Omental fat pad (tissue), 4 donors: Measurements from ENCODE around the gene IFFO2. TPM values are rescaled to one million over a fixed set of nuclear protein-coding genes. Genes with fewer than 3 reads are reported as not detected.

Source experiments
- ATAC-seq: fragments of 150-250 bp; one replicate; pipeline ENCODE4 v1.9.1; 2016; ENCODE audit warnings: mild to moderate bottlenecking, moderate library complexity; ENCODE audit not compliant: low FRiP score
- DNase-seq: peaks from one replicate; pipeline ENCODE4 v3.0.0-alpha.2; 2019; ENCODE audit warnings: low spot score
- CTCF ChIP-seq, 3 donors: fragments of 450-650 bp; IDR thresholded peaks; one replicate each; pipeline ENCODE4 v1.5.1; 2016 to 2017; ENCODE audit warnings: antibody characterized with exemption in 3 of 3, mild to moderate bottlenecking in 3 of 3, moderate library complexity in 2 of 3
- total RNA-seq, 4 donors: library from RNA; depleted of rRNA; stranded (reverse); fragments of >200 nt; gene quantifications; one replicate each; pipeline ENCODE4 v1.1.0, GENCODE V29; 2016

The IFFO2 gene
- total RNA-seq, 4 donors from 2014 or later, result 2.3 to 12.9 (median 7.7) TPM

GRCh38 chr1:18877282-18877681 lies 79.2 kb downstream of the IFFO2 start:
- ATAC-seq (no peak), DNase-seq (no peak)
- TF ChIP-seq CTCF (IDR thresholded peaks at IDR 0.05), result no peak

- TF ChIP-seq CTCF (IDR thresholded peaks at IDR 0.05), result no peak
- DNase-seq, result no peak
- no peak for ATAC-seq
Observed at GRCh38 chr1:18876210-18876609, 80.3 kb downstream of the IFFO2 start.

- ATAC-seq (no peak), DNase-seq (no peak)
- no peak for TF ChIP-seq CTCF (IDR thresholded peaks at IDR 0.05)
Observed at GRCh38 chr1:18875796-18876128, 80.7 kb downstream of the IFFO2 start.

- DNase-seq, result peak; percentile 61
- no peak for ATAC-seq
- no peak for TF ChIP-seq CTCF (IDR thresholded peaks at IDR 0.05)
Observed at GRCh38 chr1:18875107-18875795, 81.2 kb downstream of the IFFO2 start.

- DNase-seq (no peak), ATAC-seq (no peak)
- no peak for TF ChIP-seq CTCF (IDR thresholded peaks at IDR 0.05)
Observed at GRCh38 chr1:18874600-18874999, 81.9 kb downstream of the IFFO2 start.

- ATAC-seq (no peak), DNase-seq (no peak)
- TF ChIP-seq CTCF (IDR thresholded peaks at IDR 0.05), result no peak
Observed at GRCh38 chr1:18874036-18874435, 82.4 kb downstream of the IFFO2 start.

GRCh38 chr1:18872071-18872611 lies 84.3 kb downstream of the IFFO2 start:
- DNase-seq, result no peak
- no peak for TF ChIP-seq CTCF (IDR thresholded peaks at IDR 0.05)
- no peak for ATAC-seq
